Spleen (tissue), 11 donors: ENCODE measurements around the gene PCNX3. TPM values are rescaled to one million over a fixed set of nuclear protein-coding genes. Genes with fewer than 3 reads are reported as not detected.

Experiments used
- DNase-seq: peaks from one replicate; pipeline ENCODE4 v3.0.0-alpha.2; 2020
- H3K27ac ChIP-seq, 8 donors: fragments of 200-600 bp; sonication (generic) in 7 of 8; 1 replicate in 4 of 8; 2 replicates in 4 of 8; pipeline versions ENCODE4 v1.5.0 to v1.8.0; 2016 to 2021; ENCODE audit warnings: inconsistent platforms in 4 of 8, mild to moderate bottlenecking in 4 of 8, moderate library complexity in 1 of 8
- H3K27me3 ChIP-seq, 7 donors: fragments of 200-600 bp; sonication (generic) in 6 of 7; replicated peaks in 1 of 7; 1 replicate in 4 of 7; 2 replicates in 3 of 7; pipeline versions ENCODE4 v1.5.0 to v1.8.0; 2016 to 2021; ENCODE audit warnings: inconsistent platforms in 3 of 7, mild to moderate bottlenecking in 1 of 7
- H3K36me3 ChIP-seq, 6 donors: fragments of 200-600 bp; sonication (generic) in 5 of 6; 1 replicate in 4 of 6; 2 replicates in 2 of 6; pipeline versions ENCODE4 v1.5.0 to v1.8.0; 2016 to 2021; ENCODE audit warnings: inconsistent platforms in 2 of 6
- H3K4me1 ChIP-seq, 6 donors: fragments of 200-600 bp; sonication (generic) in 5 of 6; 1 replicate in 3 of 6; 2 replicates in 3 of 6; pipeline versions ENCODE4 v1.5.0 to v1.8.0; 2016 to 2021; ENCODE audit warnings: inconsistent platforms in 3 of 6
- H3K4me3 ChIP-seq, 8 donors: fragments of 200-600 bp; sonication (generic) in 7 of 8; 1 replicate in 4 of 8; 2 replicates in 4 of 8; pipeline versions ENCODE4 v1.5.0 to v1.8.0; 2016 to 2021; ENCODE audit warnings: inconsistent platforms in 4 of 8, mild to moderate bottlenecking in 4 of 8, moderate library complexity in 2 of 8
- H3K9me3 ChIP-seq, 8 donors: fragments of 200-600 bp; sonication (generic) in 7 of 8; 1 replicate in 4 of 8; 2 replicates in 4 of 8; pipeline versions ENCODE4 v1.5.0 to v1.8.0; 2016 to 2021; ENCODE audit warnings: inconsistent platforms in 4 of 8
- CTCF ChIP-seq, 11 experiments: fragments of 200-600 bp in 7 of 11; fragments of 450-650 bp in 4 of 11; sonication (generic) in 4 of 11; IDR thresholded peaks in 8 of 11; conservative IDR thresholded peaks in 3 of 11; 1 replicate in 7 of 11; 2 replicates in 4 of 11; pipeline versions ENCODE4 v1.4.0 to v1.8.0; 2016 to 2021; ENCODE audit warnings: antibody characterized with exemption in 11 of 11, inconsistent platforms in 4 of 11, mild to moderate bottlenecking in 1 of 11
- POLR2A ChIP-seq, 3 donors: fragments of 450-650 bp; IDR thresholded peaks; one replicate each; pipeline ENCODE4 v1.5.1; 2017; ENCODE audit warnings: antibody characterized with exemption in 3 of 3, mild to moderate bottlenecking in 1 of 3
- POLR2AphosphoS5 ChIP-seq, 3 donors: sonication (generic); formaldehyde crosslinking; IDR thresholded peaks; one replicate each; pipeline ENCODE4 v1.5.1; 2017; ENCODE audit warnings: antibody characterized with exemption in 3 of 3
- WGBS, 5 donors: extraction: QIAGEN DNeasy Blood & Tissue Kit in 3 of 5; methylation state at CpG; one replicate each; pipeline versions ENCODE4 v1.1.5 to v1.1.7; 2013 to 2018; 5-methylcytosine and 5-hydroxymethylcytosine counted together
- intact Hi-C: fragments of 100-400 bp; cut with DNase I; formaldehyde crosslinking; loops from one replicate; pipeline ENCODE4 v1.15.0; 2023; ENCODE audit warnings: low total_unique reads
- polyA plus RNA-seq, 3 donors: library from polyadenylated mRNA; stranded (reverse); fragments of 200-250 nt; gene quantifications; one replicate each; pipeline ENCODE4 v1.2.1, GENCODE V29; 2013
- total RNA-seq, 7 donors: library from RNA; depleted of rRNA in 3 of 7; stranded (reverse); fragments of >200 nt in 3 of 7; fragmentation: NEBNext Ultra II Directional in 4 of 7; extraction: Animal tissue kit (Norgen Biotek cat#: 25700) in 4 of 7; gene quantifications; one replicate each; pipeline versions ENCODE4 v1.1.0 to v1.2.1, GENCODE V29; 2016 to 2021
- donor health status: healthy with polysubstance abuse.
- donor health status: DM: no; HTN: no; CAD: no; lungs with moderate emphysema.
- donor health status: DM: no; HTN: no; CAD: no.
- donor health status: Bipolar disorder and iron deficiency.
- donor health status: healthy.
- donor health status: DM: no; HTN: no; CAD: no.
- donor health status: DM: yes; HTN: yes; CAD: no.

The PCNX3 gene
- total and polyA plus RNA-seq, 10 donors, result 9.2 to 51.3 (median 46.9) TPM

- peaks cover 13 to 95% (median 45%) of the 10 kb centered on the region in 6 donors for H3K4me1 ChIP-seq
- H3K27ac ChIP-seq, result peak overlapping the region in 3 of 8 donors; percentile 21 to 93 (median 52)
- no peaks in the 10 kb centered on the region for H3K9me3 ChIP-seq
- TF ChIP-seq POLR2A (IDR thresholded peaks at IDR 0.05) (no peak), POLR2AphosphoS5 (IDR thresholded peaks at IDR 0.05) (peak in 2 of 3 donors; percentile 21 to 37), CTCF (IDR thresholded peaks at IDR 0.05 in 8 of 11, conservative IDR thresholded peaks at IDR 0.05 in 3 of 11) (no peak)
- intact Hi-C loops, result no loop called here
- H3K36me3 ChIP-seq, result peaks cover 4 to 81% (median 58%) of the 10 kb centered on the region in 6 donors
- no peak overlapping the region for H3K4me3 ChIP-seq
- 92 to 96% (median 94%) methylated on average over 7 to 8 of the region's 8 CpGs for WGBS, 5 donors
- no peak for DNase-seq
- H3K27me3 ChIP-seq, result no peaks in the 10 kb centered on the region
Observed at GRCh38 chr11:65580756-65581155, 34.8 kb upstream of the PCNX3 start.

- no peak overlapping the region for H3K4me3 ChIP-seq
- TF ChIP-seq POLR2A (IDR thresholded peaks at IDR 0.05) (no peak), POLR2AphosphoS5 (IDR thresholded peaks at IDR 0.05) (peak in 1 of 3 donors; percentile 57)
- no peak for DNase-seq
- no peaks in the 10 kb centered on the region for H3K9me3 ChIP-seq
- no peaks in the 10 kb centered on the region for H3K27me3 ChIP-seq
- H3K27ac ChIP-seq, result peak overlapping the region in 5 of 8 donors; percentile 0 to 93 (median 21)
- intact Hi-C loops, result no loop called here
- H3K4me1 ChIP-seq, result peaks cover 25 to 97% (median 50%) of the 10 kb centered on the region in 6 donors
- 93 to 98% (median 96%) methylated on average over 3 of the region's 3 CpGs for WGBS, 5 donors
- peaks cover 4 to 92% (median 67%) of the 10 kb centered on the region in 6 donors for H3K36me3 ChIP-seq
Observed at GRCh38 chr11:65581928-65582327, 33.6 kb upstream of the PCNX3 start.

- H3K4me1 ChIP-seq, result peaks cover 31 to 97% (median 50%) of the 10 kb centered on the region in 6 donors
- no peak overlapping the region for H3K4me3 ChIP-seq
- H3K27me3 ChIP-seq, result no peaks in the 10 kb centered on the region
- DNase-seq, result no peak
- 76 to 98% (median 91%) methylated on average over 4 to 10 of the region's 10 CpGs for WGBS, 5 donors
- peak in 1 of 3 donors; percentile 17 for TF ChIP-seq POLR2AphosphoS5 (IDR thresholded peaks at IDR 0.05)
- TF ChIP-seq CTCF (IDR thresholded peaks at IDR 0.05 in 8 of 11, conservative IDR thresholded peaks at IDR 0.05 in 3 of 11), result no peak
- peak overlapping the region in 5 of 8 donors; percentile 1 to 93 (median 21) for H3K27ac ChIP-seq
- H3K36me3 ChIP-seq, result peaks cover 4 to 92% (median 69%) of the 10 kb centered on the region in 6 donors
- no peaks in the 10 kb centered on the region for H3K9me3 ChIP-seq
- intact Hi-C loops, result no loop called here
Observed at GRCh38 chr11:65583589-65583988, 32.0 kb upstream of the PCNX3 start.

GRCh38 chr11:65584106-65584505 lies 31.5 kb upstream of the PCNX3 start:
- TF ChIP-seq POLR2A (IDR thresholded peaks at IDR 0.05) (no peak), POLR2AphosphoS5 (IDR thresholded peaks at IDR 0.05) (peak; percentile 46 to 64 (median 48))
- Histone ChIP-seq H3K27me3 (no peaks in the 10 kb centered on the region), H3K4me1 (peaks cover 36 to 97% (median 52%) of the 10 kb centered on the region in 6 donors), H3K36me3 (peaks cover 4 to 92% (median 69%) of the 10 kb centered on the region in 6 donors), H3K9me3 (no peaks in the 10 kb centered on the region), H3K4me3 (no peak overlapping the region), H3K27ac (peak overlapping the region in 3 of 8 donors; percentile 21 to 93 (median 50))
- 53 to 94% (median 65%) methylated on average over 2 to 8 of the region's 8 CpGs for WGBS, 5 donors
- intact Hi-C loops, result no loop called here
- DNase-seq, result no peak

GRCh38 chr11:65584723-65585171 lies 30.8 kb upstream of the PCNX3 start:
- TF ChIP-seq POLR2AphosphoS5 (IDR thresholded peaks at IDR 0.05) (peak in 1 of 3 donors; percentile 56), POLR2A (IDR thresholded peaks at IDR 0.05) (no peak), CTCF (IDR thresholded peaks at IDR 0.05 in 8 of 11, conservative IDR thresholded peaks at IDR 0.05 in 3 of 11) (no peak)
- 88 to 93% (median 89%) methylated on average over 9 to 46 of the region's 46 CpGs for WGBS, 5 donors
- Histone ChIP-seq H3K9me3 (no peaks in the 10 kb centered on the region), H3K4me1 (peaks cover 43 to 97% (median 54%) of the 10 kb centered on the region in 6 donors), H3K27me3 (no peaks in the 10 kb centered on the region), H3K27ac (peak overlapping the region in 2 of 8 donors; percentile 30 to 93), H3K4me3 (no peak overlapping the region), H3K36me3 (peaks cover 4 to 92% (median 65%) of the 10 kb centered on the region in 6 donors)
- intact Hi-C loops, result loop anchor here (5.0 kb wide), 1 partner anchor 42 kb away; no protein-coding TSS in a partner anchor
- no peak for DNase-seq
